Heart right ventricle (tissue), 16 donors: ENCODE measurements around the gene RPS19. TPM values are rescaled to one million over a fixed set of nuclear protein-coding genes. Genes with fewer than 3 reads are reported as not detected.
A peak's percentile ranks its signal among the peaks of the same experiment; 100 is the strongest.

Experiments used
- ATAC-seq, 8 donors: fragments of 200-7000 bp; cut with Tn5 transposase; one replicate each; pipeline ENCODE4 v1.9.1; 2020; ENCODE audit warnings: mild to moderate bottlenecking in 8 of 8, moderate library complexity in 8 of 8, moderate number of reproducible peaks in 1 of 8
- DNase-seq, 2 donors: peaks; one replicate each; pipeline ENCODE4 v3.0.0-alpha.2; 2020
- H3K27ac ChIP-seq, 10 donors: fragments of 200-600 bp; sonication (generic) in 2 of 10; one replicate each; pipeline versions ENCODE4 v1.5.0 to v1.8.0; 2020 to 2022; ENCODE audit warnings: mild to moderate bottlenecking in 3 of 10
- H3K27me3 ChIP-seq, 7 donors: fragments of 200-600 bp; one replicate each; pipeline ENCODE4 v1.8.0; 2021 to 2022; ENCODE audit warnings: mild to moderate bottlenecking in 2 of 7
- H3K36me3 ChIP-seq, 9 donors: fragments of 200-600 bp; sonication (generic) in 1 of 9; one replicate each; pipeline versions ENCODE4 v1.5.0 to v1.8.0; 2020 to 2022; ENCODE audit warnings: mild to moderate bottlenecking in 2 of 9
- H3K4me1 ChIP-seq, 9 donors: fragments of 200-600 bp; sonication (generic) in 1 of 9; one replicate each; pipeline versions ENCODE4 v1.5.0 to v1.8.0; 2020 to 2022; ENCODE audit warnings: mild to moderate bottlenecking in 4 of 9
- H3K4me3 ChIP-seq, 10 donors: fragments of 200-600 bp; sonication (generic) in 2 of 10; one replicate each; pipeline versions ENCODE4 v1.5.0 to v1.8.0; 2020 to 2022; ENCODE audit warnings: mild to moderate bottlenecking in 7 of 10, moderate library complexity in 2 of 10
- H3K9me3 ChIP-seq, 11 donors: fragments of 200-600 bp in 10 of 11; sonication (generic) in 2 of 11; one replicate each; pipeline versions ENCODE4 v1.5.0 to v1.8.0; 2013 to 2022; ENCODE audit warnings: mild to moderate bottlenecking in 2 of 11, control low read depth in 1 of 11, moderate library complexity in 1 of 11
- CTCF ChIP-seq, 9 donors: fragments of 200-600 bp; sonication (generic) in 2 of 9; IDR thresholded peaks; one replicate each; pipeline versions ENCODE4 v1.5.0 to v1.8.0; 2021 to 2022; ENCODE audit warnings: antibody characterized with exemption in 9 of 9, mild to moderate bottlenecking in 5 of 9, moderate library complexity in 1 of 9
- WGBS, 2 donors: extraction: QIAGEN DNeasy Blood & Tissue Kit; methylation state at CpG; one replicate each; pipeline ENCODE4 v1.1.7; 2013; ENCODE audit warnings: inconsistent platforms in 1 of 2; 5-methylcytosine and 5-hydroxymethylcytosine counted together
- intact Hi-C, 10 donors: fragments of 100-400 bp; cut with DNase I; formaldehyde crosslinking; loops; one replicate each; pipeline versions ENCODE4 v1.11.1 to v1.14.2; 2022
- polyA plus RNA-seq, 2 donors: library from polyadenylated mRNA; stranded (reverse); fragments of 200-250 nt; gene quantifications; one replicate each; pipeline ENCODE4 v1.2.3, GENCODE V29; 2013
- total RNA-seq, 10 donors: library from RNA; stranded (reverse); fragmentation: NEBNext Ultra II Directional in 3 of 10; extraction: Animal tissue kit (Norgen Biotek cat#: 25700) in 3 of 10; gene quantifications; one replicate each; pipeline versions ENCODE4 v1.2.1 to v1.2.4, GENCODE V29; 2021 to 2023
- donor health status: Arrhythmogenic right ventricular cardiomyopathy.
- donor health status: ischemic (EF 13 %, LVEDD 7.1; RV severe dilation, severe dysfunction).
- donor health status: healthy with polysubstance abuse.
- donor health status: DM: no; HTN: yes; CAD: no.
- donor health status: DM: no; HTN: no; CAD: no.
- donor health status: ischemic (EF 25% LVEDD 6.9; RV normal size, moderate dysfunction).
- donor health status: ischemic (EF 25% LVEDD 5.7; RV mildly dilated, moderate dysfunction).
- donor health status: healthy.
- donor health status: DM: yes; HTN: yes; CAD: no.
- donor health status: Ischemic cardiomyopathy.
- donor health status: ischemic (EF 35%, LVEDD 5.7; RV mildly dilated, moderate dysfunction).
- donor health status: nonischemic (EF 11% LVEDD 7.7; RV severe dilation, severe dysfunction).
- donor health status: DM: yes; HTN: yes; CAD: no.
- donor health status: PGD.
- donor health status: ischemic (EF 29% LVEDD 5.4; RV normal size, mild dysfunction).
- donor health status: nonischemic (EF 23%, LVEDD 6.1; RV moderate dilation, normal function).

RPS19 gene
- total and polyA plus RNA-seq, 12 donors, result 446 to 1,996 (median 596) TPM

- H3K4me1 ChIP-seq, result peaks cover 0 to under 1% (median 0%) of the 10 kb centered on the region in 9 donors
- no peaks in the 10 kb centered on the region for H3K9me3 ChIP-seq
- intact Hi-C loops, result no loop called here
- H3K27me3 ChIP-seq, result peaks cover 0 to 40% (median 10%) of the 10 kb centered on the region in 7 donors
- 58 to 67% methylated on average over 2 of the region's 2 CpGs for WGBS, 2 donors
- TF ChIP-seq CTCF (IDR thresholded peaks at IDR 0.05), result no peak
- H3K36me3 ChIP-seq, result no peaks in the 10 kb centered on the region
- ATAC-seq (no peak), DNase-seq (no peak)
- H3K4me3 ChIP-seq, result no peak overlapping the region
- no peak overlapping the region for H3K27ac ChIP-seq
Observed at GRCh38 chr19:41853768-41854167, 6.3 kb upstream of the RPS19 start.

GRCh38 chr19:41859213-41859617, 840 bp upstream of the RPS19 start:
- H3K27me3 ChIP-seq, result peaks cover 0 to 8% (median 0%) of the 10 kb centered on the region in 7 donors
- peaks cover 0 to 35% (median 19%) of the 10 kb centered on the region in 9 donors for H3K36me3 ChIP-seq
- H3K4me1 ChIP-seq, result peaks cover 7 to 42% (median 28%) of the 10 kb centered on the region in 9 donors
- peak overlapping the region; percentile 23 to 99 (median 94) for H3K27ac ChIP-seq
- 5 to 6% methylated on average over 8 of the region's 8 CpGs for WGBS, 2 donors
- TF ChIP-seq CTCF (IDR thresholded peaks at IDR 0.05), result no peak
- no peak for ATAC-seq
- H3K4me3 ChIP-seq, result peak overlapping the region in 8 of 10 donors; percentile 62 to 98 (median 90)
- H3K9me3 ChIP-seq, result no peaks in the 10 kb centered on the region
- no peak for DNase-seq
- intact Hi-C loops, result no loop called here

- no peak for ATAC-seq
Observed at GRCh38 chr19:41860419-41861115, 512 bp downstream of the RPS19 start.

More at GRCh38 chr19:41860419-41861115, 512 bp downstream of the RPS19 start:
- Histone ChIP-seq H3K4me3 (peak overlapping the region; percentile 48 to 98 (median 82)), H3K27me3 (peaks cover 0 to 3% (median 0%) of the 10 kb centered on the region in 7 donors), H3K36me3 (peaks cover 0 to 48% (median 30%) of the 10 kb centered on the region in 9 donors), H3K4me1 (peaks cover 7 to 51% (median 30%) of the 10 kb centered on the region in 9 donors), H3K27ac (peak overlapping the region; percentile 87 to 99 (median 96)), H3K9me3 (no peaks in the 10 kb centered on the region)
- WGBS, 2 donors, result 1% methylated on average over 40 to 45 of the region's 45 CpGs
- intact Hi-C loops, result loop anchor here in 6 of 10 donors (1.0 to 5.0 kb wide), 3 partner anchors 22 to 97 kb away; partner anchors contain the start of genes ARHGEF1 (in 3 of the 6) and RABAC1 (in 3 of the 6)
- DNase-seq, result no peak
- TF ChIP-seq CTCF (IDR thresholded peaks at IDR 0.05), result no peak
